Upper lobe of left lung (tissue), 6 donors: ENCODE measurements around the gene SLC4A3. TPM values are rescaled to one million over a fixed set of nuclear protein-coding genes. Genes with fewer than 3 reads are reported as not detected.
A peak's percentile ranks its signal among the peaks of the same experiment; 100 is the strongest.

Experiments
- ATAC-seq, 2 donors: fragments of 200-7000 bp; cut with Tn5 transposase; one replicate each; pipeline ENCODE4 v1.9.1; 2022; ENCODE audit warnings: mild to moderate bottlenecking in 2 of 2, moderate library complexity in 2 of 2; ENCODE audit not compliant: low FRiP score in 2 of 2
- DNase-seq, 2 donors: peaks; one replicate each; pipeline ENCODE4 v3.0.0-alpha.2; 2019 to 2020
- H3K27ac ChIP-seq, 4 donors: fragments of 200-600 bp; sonication (generic); one replicate each; pipeline ENCODE4 v1.5.1; 2016 to 2019
- H3K27me3 ChIP-seq, 4 donors: fragments of 200-600 bp; sonication (generic); one replicate each; pipeline ENCODE4 v1.5.1; 2017 to 2019
- H3K36me3 ChIP-seq, 4 donors: fragments of 200-600 bp; sonication (generic); one replicate each; pipeline ENCODE4 v1.5.1; 2016 to 2019
- H3K4me1 ChIP-seq, 4 donors: fragments of 200-600 bp; sonication (generic); one replicate each; pipeline ENCODE4 v1.5.1; 2018 to 2019
- H3K4me3 ChIP-seq, 4 donors: fragments of 200-600 bp; sonication (generic); one replicate each; pipeline ENCODE4 v1.5.1; 2017 to 2019; ENCODE audit warnings: mild to moderate bottlenecking in 2 of 4, moderate library complexity in 1 of 4
- H3K9me3 ChIP-seq, 4 donors: fragments of 200-600 bp; sonication (generic); one replicate each; pipeline ENCODE4 v1.5.1; 2018 to 2019
- CTCF ChIP-seq, 6 experiments: fragments of 450-650 bp in 4 of 6; fragments of 200-600 bp in 2 of 6; sonication (generic) in 2 of 6; IDR thresholded peaks; one replicate each; pipeline ENCODE4 v1.5.1; 2016 to 2019; ENCODE audit warnings: antibody characterized with exemption in 6 of 6
- EP300 ChIP-seq, 4 donors: sonication (generic); formaldehyde crosslinking; IDR thresholded peaks; one replicate each; pipeline ENCODE4 v1.5.1; 2017; ENCODE audit warnings: antibody characterized with exemption in 4 of 4, control low read depth in 2 of 4
- POLR2A ChIP-seq, 4 donors: fragments of 450-650 bp; IDR thresholded peaks; one replicate each; pipeline ENCODE4 v1.5.1; 2016 to 2017; ENCODE audit warnings: antibody characterized with exemption in 4 of 4, mild to moderate bottlenecking in 2 of 4
- POLR2AphosphoS5 ChIP-seq, 2 donors: sonication (generic); formaldehyde crosslinking; IDR thresholded peaks; one replicate each; pipeline ENCODE4 v1.5.1; 2017; ENCODE audit warnings: antibody characterized with exemption in 2 of 2
- WGBS, 2 donors: methylation state at CpG; one replicate each; pipeline ENCODE4 v1.1.5; 2017 to 2018; 5-methylcytosine and 5-hydroxymethylcytosine counted together
- total RNA-seq, 6 donors: library from RNA; depleted of rRNA in 4 of 6; stranded (reverse); fragments of >200 nt in 4 of 6; gene quantifications; one replicate each; pipeline versions ENCODE4 v1.1.0 to v1.2.1, GENCODE V29; 2016 to 2021
- donor health status: DM: no; HTN: no; CAD: no; lungs with moderate emphysema.
- donor health status: DM: no; HTN: yes; CAD: no; lungs with severe emphysema.

The SLC4A3 gene
- total RNA-seq, 6 donors from 2014 or later: 0.30 to 14.7 (median 2.1) TPM

GRCh38 chr2:219634951-219635751 is 7.7 kb downstream of the SLC4A3 start:
- no peak for TF ChIP-seq EP300 (IDR thresholded peaks at IDR 0.05)
- no peak for TF ChIP-seq POLR2AphosphoS5 (IDR thresholded peaks at IDR 0.05)
- TF ChIP-seq CTCF (IDR thresholded peaks at IDR 0.05): no peak
- no peak for TF ChIP-seq POLR2A (IDR thresholded peaks at IDR 0.05)
- peak in 1 of 2 donors; percentile 64 for DNase-seq
- H3K36me3 ChIP-seq: no peaks in the 10 kb centered on the region
- WGBS, 2 donors: 77 to 80% methylated on average over 8 to 19 of the region's 22 CpGs
- no peaks in the 10 kb centered on the region for H3K27me3 ChIP-seq
- no peak for ATAC-seq
- no peak overlapping the region for H3K4me3 ChIP-seq
- no peaks in the 10 kb centered on the region for H3K4me1 ChIP-seq
- no peak overlapping the region for H3K27ac ChIP-seq
- H3K9me3 ChIP-seq: no peaks in the 10 kb centered on the region

- no peak overlapping the region for H3K27ac ChIP-seq
- no peak for ATAC-seq
- H3K4me3 ChIP-seq: no peak overlapping the region
- H3K27me3 ChIP-seq: no peaks in the 10 kb centered on the region
- no peaks in the 10 kb centered on the region for H3K9me3 ChIP-seq
- WGBS, 2 donors: 90 to 92% methylated on average over 18 to 24 of the region's 24 CpGs
- DNase-seq: no peak
- no peaks in the 10 kb centered on the region for H3K4me1 ChIP-seq
- no peaks in the 10 kb centered on the region for H3K36me3 ChIP-seq
- TF ChIP-seq POLR2A (IDR thresholded peaks at IDR 0.05) (no peak), POLR2AphosphoS5 (IDR thresholded peaks at IDR 0.05) (no peak), EP300 (IDR thresholded peaks at IDR 0.05) (no peak), CTCF (IDR thresholded peaks at IDR 0.05) (no peak)
Measured at GRCh38 chr2:219636144-219636915, 8.9 kb downstream of the SLC4A3 start.

- H3K4me1 ChIP-seq: peaks cover 0 to 3% (median under 1%) of the 10 kb centered on the region in 4 donors
- ATAC-seq: no peak
- H3K4me3 ChIP-seq: no peak overlapping the region
- no peaks in the 10 kb centered on the region for H3K36me3 ChIP-seq
- H3K9me3 ChIP-seq: no peaks in the 10 kb centered on the region
- peak in 1 of 2 donors; percentile 75 for DNase-seq
- H3K27me3 ChIP-seq: no peaks in the 10 kb centered on the region
- TF ChIP-seq POLR2AphosphoS5 (IDR thresholded peaks at IDR 0.05) (no peak), POLR2A (IDR thresholded peaks at IDR 0.05) (no peak), EP300 (IDR thresholded peaks at IDR 0.05) (no peak), CTCF (IDR thresholded peaks at IDR 0.05) (no peak)
- H3K27ac ChIP-seq: no peak overlapping the region
- WGBS, 2 donors: 75 to 76% methylated on average over 7 to 13 of the region's 13 CpGs
Measured at GRCh38 chr2:219636941-219637841, 9.8 kb downstream of the SLC4A3 start.

GRCh38 chr2:219637842-219638185 is 10.4 kb downstream of the SLC4A3 start:
- H3K4me3 ChIP-seq: no peak overlapping the region
- no peak for TF ChIP-seq EP300 (IDR thresholded peaks at IDR 0.05)
- TF ChIP-seq POLR2AphosphoS5 (IDR thresholded peaks at IDR 0.05): no peak
- TF ChIP-seq CTCF (IDR thresholded peaks at IDR 0.05): no peak
- TF ChIP-seq POLR2A (IDR thresholded peaks at IDR 0.05): no peak
- no peaks in the 10 kb centered on the region for H3K36me3 ChIP-seq
- DNase-seq (no peak), ATAC-seq (no peak)
- peaks cover 3 to 10% (median 4%) of the 10 kb centered on the region in 4 donors for H3K4me1 ChIP-seq
- H3K9me3 ChIP-seq: no peaks in the 10 kb centered on the region
- H3K27ac ChIP-seq: no peak overlapping the region
- no peaks in the 10 kb centered on the region for H3K27me3 ChIP-seq
- 86 to 93% methylated on average over 3 to 9 of the region's 9 CpGs for WGBS, 2 donors
